ENCODE results near the gene PTPRG. TPM values are rescaled to one million over a fixed set of nuclear protein-coding genes. Genes with fewer than 3 reads are reported as not detected.

Gene PTPRG
- total RNA-seq, 1 donor from 2014 or later = 44.3 TPM

DNA sequence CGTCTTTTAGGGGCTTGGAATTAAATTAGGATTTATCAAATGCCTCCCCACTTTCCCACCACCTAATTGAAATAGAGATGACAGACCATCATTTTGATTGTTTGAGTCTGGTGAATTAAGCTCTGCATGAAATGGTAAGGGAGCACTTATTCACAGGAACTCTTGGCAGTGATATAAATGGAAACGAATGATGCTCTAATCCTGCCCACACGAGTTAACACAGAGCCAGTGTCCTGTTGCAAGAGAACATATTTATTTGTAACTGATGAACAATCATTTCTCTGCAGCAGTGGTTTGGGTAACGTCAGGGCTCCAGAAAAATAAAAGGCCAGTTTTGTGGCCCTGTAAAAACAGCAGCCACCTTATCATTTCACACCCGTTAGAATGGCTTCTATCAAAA, 648.6 kb downstream of the PTPRG start:
- Mint-ChIP-seq H3K36me3 (ENCODE audit: insufficient read depth) (peaks cover 1% of the 10 kb centered on the region), H3K4me3 (ENCODE audit: low read depth) (no peak overlapping the region), H3K9me3 (ENCODE audit: low read depth) (no peaks in the 10 kb centered on the region), H3K27me3 (no peaks in the 10 kb centered on the region), H3K27ac (no peak overlapping the region), H3K4me1 (ENCODE audit: low read depth) (peaks cover 4% of the 10 kb centered on the region)
- no peak for TF ChIP-seq CTCF (IDR thresholded peaks at IDR 0.05; ENCODE audit: unreplicated experiment)
- DNase-seq (ENCODE audit: low spot score, unreplicated experiment) = no peak

GRCh38 chr3:62211675-62212429, 650.5 kb downstream of the PTPRG start:
- no peak for DNase-seq (ENCODE audit: low spot score, unreplicated experiment)
- Mint-ChIP-seq H3K9me3 (ENCODE audit: low read depth) (no peaks in the 10 kb centered on the region), H3K4me1 (ENCODE audit: low read depth) (peaks cover 2% of the 10 kb centered on the region), H3K36me3 (ENCODE audit: insufficient read depth) (peaks cover 1% of the 10 kb centered on the region), H3K27me3 (no peaks in the 10 kb centered on the region), H3K4me3 (ENCODE audit: low read depth) (no peak overlapping the region), H3K27ac (no peak overlapping the region)
- peak; percentile 15 for TF ChIP-seq CTCF (IDR thresholded peaks at IDR 0.05; ENCODE audit: unreplicated experiment)

DNA sequence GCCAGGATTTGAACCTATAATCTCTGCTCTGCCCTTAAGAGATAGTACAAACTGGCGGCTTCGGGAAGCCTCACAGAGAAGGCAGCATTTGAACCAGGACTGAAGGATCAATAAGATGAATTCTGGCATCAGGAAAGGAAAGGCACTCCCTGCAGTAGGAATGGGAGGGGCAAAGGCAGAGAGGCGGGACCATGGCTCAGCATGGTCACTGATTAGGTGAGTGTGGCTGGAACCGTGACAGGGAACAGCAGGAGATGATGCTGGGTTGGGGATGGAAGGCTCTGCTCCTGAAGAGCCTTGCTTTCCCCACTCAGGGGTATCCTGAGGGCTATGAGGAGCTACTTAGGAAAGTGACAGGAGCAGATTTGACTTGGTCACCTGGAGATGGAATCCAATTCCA, 653.5 kb downstream of the PTPRG start:
- no peak for DNase-seq (ENCODE audit: low spot score, unreplicated experiment)
- TF ChIP-seq CTCF (IDR thresholded peaks at IDR 0.05; ENCODE audit: unreplicated experiment) = no peak
- H3K36me3 Mint-ChIP-seq (ENCODE audit: insufficient read depth) = peaks cover 1% of the 10 kb centered on the region
- no peaks in the 10 kb centered on the region for H3K9me3 Mint-ChIP-seq (ENCODE audit: low read depth)
- no peak overlapping the region for H3K4me3 Mint-ChIP-seq (ENCODE audit: low read depth)
- no peaks in the 10 kb centered on the region for H3K27me3 Mint-ChIP-seq
- H3K4me1 Mint-ChIP-seq (ENCODE audit: low read depth) = no peaks in the 10 kb centered on the region
- H3K27ac Mint-ChIP-seq = no peak overlapping the region

DNA sequence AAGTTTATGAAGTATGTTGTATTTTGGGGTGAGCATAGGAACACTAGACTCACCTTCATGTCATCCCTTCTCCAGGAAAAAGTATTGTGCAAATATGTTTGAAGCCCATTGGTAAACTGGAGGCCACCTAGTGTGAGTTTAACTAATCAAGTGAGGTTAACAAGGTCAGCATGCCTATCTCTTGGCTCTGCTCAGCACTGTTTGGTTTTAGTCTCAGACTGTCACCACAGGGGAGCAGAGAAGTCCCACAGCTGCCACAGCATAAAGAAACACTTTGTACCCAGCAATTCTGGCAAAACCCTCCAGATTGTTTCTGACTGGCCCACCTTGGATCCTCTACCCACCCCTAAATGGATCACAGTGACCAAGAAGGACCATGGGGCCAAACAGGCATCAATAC, 659.2 kb downstream of the PTPRG start:
- Mint-ChIP-seq H3K27ac (no peak overlapping the region), H3K27me3 (no peaks in the 10 kb centered on the region), H3K4me3 (ENCODE audit: low read depth) (no peak overlapping the region), H3K9me3 (ENCODE audit: low read depth) (no peaks in the 10 kb centered on the region), H3K4me1 (ENCODE audit: low read depth) (peaks cover 8% of the 10 kb centered on the region), H3K36me3 (ENCODE audit: insufficient read depth) (peaks cover 3% of the 10 kb centered on the region)
- DNase-seq (ENCODE audit: low spot score, unreplicated experiment) = no peak
- TF ChIP-seq CTCF (IDR thresholded peaks at IDR 0.05; ENCODE audit: unreplicated experiment) = no peak

DNA sequence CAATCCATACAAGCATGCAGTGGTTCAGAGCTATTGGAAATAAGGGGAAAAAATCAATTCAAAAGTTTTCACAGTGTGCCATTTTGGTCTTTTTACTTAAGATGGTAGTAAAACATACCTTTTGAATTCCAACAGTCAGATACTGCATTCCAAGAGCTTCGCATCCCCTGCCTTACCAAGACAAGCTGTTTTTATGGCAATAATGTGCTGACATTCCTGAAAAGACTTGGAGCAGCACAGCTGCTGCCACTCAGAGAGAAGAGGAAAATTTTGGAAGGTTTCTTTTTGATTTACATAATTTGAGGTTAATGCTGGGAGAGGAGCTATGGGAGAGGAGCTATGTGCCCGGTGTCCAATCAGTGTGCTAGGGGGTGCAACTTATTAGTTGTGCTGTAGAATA, 663.7 kb downstream of the PTPRG start:
- Mint-ChIP-seq H3K9me3 (ENCODE audit: low read depth) (no peaks in the 10 kb centered on the region), H3K27ac (no peak overlapping the region), H3K4me3 (ENCODE audit: low read depth) (no peak overlapping the region)

More for the DNA sequence above, 663.7 kb downstream of the PTPRG start:
- no peak for TF ChIP-seq CTCF (IDR thresholded peaks at IDR 0.05; ENCODE audit: unreplicated experiment)
- Mint-ChIP-seq H3K36me3 (ENCODE audit: insufficient read depth) (peaks cover 5% of the 10 kb centered on the region), H3K27me3 (no peaks in the 10 kb centered on the region), H3K4me1 (ENCODE audit: low read depth) (peaks cover 8% of the 10 kb centered on the region)
- DNase-seq (ENCODE audit: low spot score, unreplicated experiment) = no peak
